ENCODE measurements around the gene TTLL8.

GRCh38 chr22:49977578-49977977 is 80.5 kb downstream of the TTLL8 start:
- no peak for TF ChIP-seq POLR2AphosphoS5 (IDR thresholded peaks at IDR 0.05; ENCODE audit: low read depth, low read length)
- TF ChIP-seq, protein P1, sequence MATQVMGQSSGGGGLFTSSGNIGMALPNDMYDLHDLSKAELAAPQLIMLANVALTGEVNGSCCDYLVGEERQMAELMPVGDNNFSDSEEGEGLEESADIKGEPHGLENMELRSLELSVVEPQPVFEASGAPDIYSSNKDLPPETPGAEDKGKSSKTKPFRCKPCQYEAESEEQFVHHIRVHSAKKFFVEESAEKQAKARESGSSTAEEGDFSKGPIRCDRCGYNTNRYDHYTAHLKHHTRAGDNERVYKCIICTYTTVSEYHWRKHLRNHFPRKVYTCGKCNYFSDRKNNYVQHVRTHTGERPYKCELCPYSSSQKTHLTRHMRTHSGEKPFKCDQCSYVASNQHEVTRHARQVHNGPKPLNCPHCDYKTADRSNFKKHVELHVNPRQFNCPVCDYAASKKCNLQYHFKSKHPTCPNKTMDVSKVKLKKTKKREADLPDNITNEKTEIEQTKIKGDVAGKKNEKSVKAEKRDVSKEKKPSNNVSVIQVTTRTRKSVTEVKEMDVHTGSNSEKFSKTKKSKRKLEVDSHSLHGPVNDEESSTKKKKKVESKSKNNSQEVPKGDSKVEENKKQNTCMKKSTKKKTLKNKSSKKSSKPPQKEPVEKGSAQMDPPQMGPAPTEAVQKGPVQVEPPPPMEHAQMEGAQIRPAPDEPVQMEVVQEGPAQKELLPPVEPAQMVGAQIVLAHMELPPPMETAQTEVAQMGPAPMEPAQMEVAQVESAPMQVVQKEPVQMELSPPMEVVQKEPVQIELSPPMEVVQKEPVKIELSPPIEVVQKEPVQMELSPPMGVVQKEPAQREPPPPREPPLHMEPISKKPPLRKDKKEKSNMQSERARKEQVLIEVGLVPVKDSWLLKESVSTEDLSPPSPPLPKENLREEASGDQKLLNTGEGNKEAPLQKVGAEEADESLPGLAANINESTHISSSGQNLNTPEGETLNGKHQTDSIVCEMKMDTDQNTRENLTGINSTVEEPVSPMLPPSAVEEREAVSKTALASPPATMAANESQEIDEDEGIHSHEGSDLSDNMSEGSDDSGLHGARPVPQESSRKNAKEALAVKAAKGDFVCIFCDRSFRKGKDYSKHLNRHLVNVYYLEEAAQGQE (IDR thresholded peaks at IDR 0.05; ENCODE audit: insufficient read depth in 1 of 2, low read depth in 2 of 2, low read length in 2 of 2) = no peak
- TF ChIP-seq SIN3A (IDR thresholded peaks at IDR 0.05; ENCODE audit: borderline replicate concordance, insufficient read depth, low read length) = no peak
- no peak for TF ChIP-seq TAF1 (IDR thresholded peaks at IDR 0.05; ENCODE audit: borderline replicate concordance, insufficient read depth, low read length)

Measured in PFSK-1 (cell line).